Astrocyte (in vitro differentiated cells and primary cell): ENCODE measurements around the gene NDUFS3.

Experiments
- CTCF ChIP-seq: IDR thresholded peaks from 2 replicates; pipeline ENCODE4 v1.5.1; 2011; ENCODE audit warnings: low read depth, mild to moderate bottlenecking, inconsistent platforms, low read length, moderate library complexity; ENCODE audit not compliant: insufficient read depth
- EZH2 ChIP-seq: IDR thresholded peaks from 2 replicates; pipeline ENCODE4 v1.6.1; 2012; ENCODE audit warnings: mild to moderate bottlenecking, low read length, inconsistent platforms; ENCODE audit not compliant: insufficient read depth

DNA sequence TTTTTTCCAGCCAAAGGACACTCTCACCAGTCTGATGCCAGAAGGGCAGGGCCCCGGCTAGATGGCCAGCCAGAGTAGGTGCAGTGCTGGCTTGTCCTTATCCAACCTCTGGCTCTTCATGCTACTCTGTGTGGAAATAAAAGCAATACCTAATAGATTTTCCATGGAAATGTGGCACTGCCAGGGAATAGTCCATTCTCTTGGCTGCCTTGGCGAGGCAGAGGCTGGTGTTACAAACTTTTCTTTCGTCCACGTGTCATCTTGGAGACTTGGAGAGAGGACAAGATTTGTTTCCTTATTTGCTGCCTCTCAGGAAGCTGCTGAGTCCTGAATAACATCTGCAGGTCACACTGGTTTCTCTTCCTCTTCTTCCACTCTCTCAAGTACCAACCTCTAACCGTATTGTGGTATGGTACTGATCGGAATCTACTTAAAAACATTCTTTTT, 32.5 kb downstream of the NDUFS3 start:
- TF ChIP-seq EZH2 (no peak), CTCF (no peak)
